ENCODE measurements around the gene COL13A1. TPM values are rescaled to one million over a fixed set of nuclear protein-coding genes. Genes with fewer than 3 reads are reported as not detected.

COL13A1 gene
- total RNA-seq, 3 donors from 2014 or later (not counting 1 experiment from before 2014, with no cell fraction given), result 5.2 to 22.0 (median 10.3) TPM

DNA sequence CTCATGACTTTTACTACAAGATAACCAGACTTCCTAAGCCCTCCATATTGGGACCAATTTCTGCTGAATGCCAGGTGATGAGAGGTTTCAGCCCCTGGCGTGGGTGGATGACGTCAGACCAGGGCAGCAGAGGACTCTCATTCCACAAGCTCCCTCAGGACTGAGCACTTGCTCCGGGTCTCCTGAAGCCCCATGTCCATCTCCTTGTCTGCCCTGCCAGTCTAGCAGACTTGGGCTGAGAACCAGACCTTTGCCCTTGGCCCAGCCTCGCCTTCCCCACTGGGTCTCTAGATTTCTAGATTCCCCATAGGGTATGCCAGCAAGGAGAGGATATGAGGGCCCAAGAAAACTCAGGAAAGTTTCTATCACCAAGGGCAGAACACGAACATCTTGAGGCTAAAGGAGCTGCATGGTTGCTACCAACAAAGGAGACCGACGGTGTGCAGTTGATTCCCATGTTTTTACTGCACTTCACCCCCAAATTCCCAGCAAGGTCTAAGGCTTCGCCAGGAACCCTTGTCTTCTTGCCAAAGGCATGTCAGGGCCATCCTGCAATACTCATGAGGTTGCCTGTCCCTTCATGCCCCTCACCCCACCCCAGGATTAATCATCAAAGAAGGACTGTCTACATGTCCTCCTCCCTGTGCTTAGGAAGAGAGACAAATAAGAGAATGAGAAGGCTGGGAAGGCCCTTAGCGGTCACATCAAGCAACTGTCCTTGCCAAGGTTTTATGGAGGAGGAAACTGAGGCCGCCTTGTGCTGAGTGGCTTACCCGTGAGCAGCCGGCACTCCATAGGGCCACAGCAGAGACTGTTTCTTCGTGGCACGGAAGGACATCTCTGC is 154.4 kb downstream of the COL13A1 start:
- H3K4me3 Mint-ChIP-seq, result no peak overlapping the region
- H3K27ac Mint-ChIP-seq, result no peak overlapping the region

DNA sequence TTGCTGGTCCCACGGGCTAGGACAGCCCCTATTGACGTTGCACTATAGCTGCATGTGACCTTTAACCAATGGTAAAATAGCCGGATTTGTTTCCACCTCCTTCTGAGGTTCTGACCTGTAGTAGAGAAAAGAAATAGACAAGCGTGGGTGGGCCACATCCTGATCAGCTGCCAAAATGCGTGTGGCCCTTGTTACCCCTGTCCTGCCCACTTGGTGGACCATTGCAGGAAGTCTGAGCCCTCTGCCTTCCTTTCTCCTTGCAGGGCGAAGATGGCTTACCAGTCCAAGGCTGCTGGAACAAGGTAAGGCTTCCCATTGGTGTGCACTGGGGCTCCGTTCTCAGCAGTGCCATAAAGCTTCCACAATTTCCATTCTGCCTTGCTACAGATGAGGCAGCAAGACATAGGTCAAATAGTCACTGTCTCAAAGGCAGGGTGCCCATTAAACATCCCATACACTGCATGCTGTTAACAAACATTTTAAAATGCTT is 155.1 kb downstream of the COL13A1 start:
- 65% methylated on average over 7 of the region's 7 CpGs for WGBS (ENCODE audit: insufficient coverage)
- H3K27me3 Mint-ChIP-seq (ENCODE audit: low read depth in 2 of 2), result no peaks in the 10 kb centered on the region
- no peak overlapping the region for H3K27ac Mint-ChIP-seq

More for the DNA sequence above, 154.4 kb downstream of the COL13A1 start:
- Histone ChIP-seq H3K9me3 (ENCODE audit: control insufficient read depth, insufficient read depth, low read length) (no peaks in the 10 kb centered on the region), H3K4me1 (ENCODE audit: control insufficient read depth, insufficient read depth, low read length) (peaks cover 7% of the 10 kb centered on the region), H3K36me3 (ENCODE audit: control insufficient read depth, insufficient read depth, low read length) (no peaks in the 10 kb centered on the region), H3K27me3 (ENCODE audit: control insufficient read depth, insufficient read depth, low read length) (no peaks in the 10 kb centered on the region), H3K4me3 (ENCODE audit: low read length) (no peak overlapping the region), H3K27ac (ENCODE audit: low read length) (no peak overlapping the region)
- H3K9me3 Mint-ChIP-seq, result no peaks in the 10 kb centered on the region
- 89% methylated on average over 14 of the region's 14 CpGs for WGBS (ENCODE audit: insufficient coverage)
- TF ChIP-seq, protein P1, sequence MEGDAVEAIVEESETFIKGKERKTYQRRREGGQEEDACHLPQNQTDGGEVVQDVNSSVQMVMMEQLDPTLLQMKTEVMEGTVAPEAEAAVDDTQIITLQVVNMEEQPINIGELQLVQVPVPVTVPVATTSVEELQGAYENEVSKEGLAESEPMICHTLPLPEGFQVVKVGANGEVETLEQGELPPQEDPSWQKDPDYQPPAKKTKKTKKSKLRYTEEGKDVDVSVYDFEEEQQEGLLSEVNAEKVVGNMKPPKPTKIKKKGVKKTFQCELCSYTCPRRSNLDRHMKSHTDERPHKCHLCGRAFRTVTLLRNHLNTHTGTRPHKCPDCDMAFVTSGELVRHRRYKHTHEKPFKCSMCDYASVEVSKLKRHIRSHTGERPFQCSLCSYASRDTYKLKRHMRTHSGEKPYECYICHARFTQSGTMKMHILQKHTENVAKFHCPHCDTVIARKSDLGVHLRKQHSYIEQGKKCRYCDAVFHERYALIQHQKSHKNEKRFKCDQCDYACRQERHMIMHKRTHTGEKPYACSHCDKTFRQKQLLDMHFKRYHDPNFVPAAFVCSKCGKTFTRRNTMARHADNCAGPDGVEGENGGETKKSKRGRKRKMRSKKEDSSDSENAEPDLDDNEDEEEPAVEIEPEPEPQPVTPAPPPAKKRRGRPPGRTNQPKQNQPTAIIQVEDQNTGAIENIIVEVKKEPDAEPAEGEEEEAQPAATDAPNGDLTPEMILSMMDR (IDR thresholded peaks at IDR 0.05), result no peak
- intact Hi-C loops (cut with micrococcal nuclease), result no loop called here
- no peaks in the 10 kb centered on the region for H3K36me3 Mint-ChIP-seq
- no peak for DNase-seq
- no peak for ATAC-seq
- no peaks in the 10 kb centered on the region for H3K27me3 Mint-ChIP-seq (ENCODE audit: low read depth in 2 of 2)
- peaks cover 0 to 9% of the 10 kb centered on the region in 2 donors for H3K4me1 Mint-ChIP-seq

GRCh38 chr10:69957241-69957885 is 155.7 kb downstream of the COL13A1 start:
- no peak for ATAC-seq
- TF ChIP-seq, protein P1 (IDR thresholded peaks at IDR 0.05), result no peak
- H3K4me1 Mint-ChIP-seq, result peaks cover 0 to 9% of the 10 kb centered on the region in 2 donors
- H3K9me3 Mint-ChIP-seq, result no peaks in the 10 kb centered on the region
- H3K27ac ChIP-seq (ENCODE audit: low read length), result no peak overlapping the region
- no peaks in the 10 kb centered on the region for H3K36me3 ChIP-seq (ENCODE audit: control insufficient read depth, insufficient read depth, low read length)
- H3K9me3 ChIP-seq (ENCODE audit: control insufficient read depth, insufficient read depth, low read length), result no peaks in the 10 kb centered on the region
- no peak for DNase-seq
- peaks cover 12% of the 10 kb centered on the region for H3K4me1 ChIP-seq (ENCODE audit: control insufficient read depth, insufficient read depth, low read length)
- H3K27ac Mint-ChIP-seq, result no peak overlapping the region
- 81% methylated on average over 7 of the region's 7 CpGs for WGBS (ENCODE audit: insufficient coverage)
- no peaks in the 10 kb centered on the region for H3K27me3 ChIP-seq (ENCODE audit: control insufficient read depth, insufficient read depth, low read length)
- no peaks in the 10 kb centered on the region for H3K36me3 Mint-ChIP-seq
- H3K4me3 ChIP-seq (ENCODE audit: low read length), result no peak overlapping the region
- H3K4me3 Mint-ChIP-seq, result no peak overlapping the region
- intact Hi-C loops (cut with micrococcal nuclease), result no loop called here
- H3K27me3 Mint-ChIP-seq (ENCODE audit: low read depth in 2 of 2), result no peaks in the 10 kb centered on the region

More for the DNA sequence above, 155.1 kb downstream of the COL13A1 start:
- Mint-ChIP-seq H3K4me3 (no peak overlapping the region), H3K4me1 (peaks cover 0 to 9% of the 10 kb centered on the region in 2 donors), H3K9me3 (no peaks in the 10 kb centered on the region), H3K36me3 (no peaks in the 10 kb centered on the region)
- no peaks in the 10 kb centered on the region for H3K27me3 ChIP-seq (ENCODE audit: control insufficient read depth, insufficient read depth, low read length)
- ATAC-seq (no peak), DNase-seq (no peak)
- intact Hi-C loops (cut with micrococcal nuclease), result no loop called here
- no peaks in the 10 kb centered on the region for H3K9me3 ChIP-seq (ENCODE audit: control insufficient read depth, insufficient read depth, low read length)
- no peak overlapping the region for H3K4me3 ChIP-seq (ENCODE audit: low read length)
- H3K27ac ChIP-seq (ENCODE audit: low read length), result no peak overlapping the region
- H3K4me1 ChIP-seq (ENCODE audit: control insufficient read depth, insufficient read depth, low read length), result peaks cover 12% of the 10 kb centered on the region
- TF ChIP-seq, protein P1 (IDR thresholded peaks at IDR 0.05), result no peak
- H3K36me3 ChIP-seq (ENCODE audit: control insufficient read depth, insufficient read depth, low read length), result no peaks in the 10 kb centered on the region

All from natural killer cell (primary cell).